K562 (cell line): ENCODE data around the gene SART3. TPM values are rescaled to one million over a fixed set of nuclear protein-coding genes. Genes with fewer than 3 reads are reported as not detected.

Source experiments
- ATF2 ChIP-seq: sonication (generic); formaldehyde crosslinking; IDR thresholded peaks from 2 replicates; pipeline ENCODE4 v1.8.1; 2022; ENCODE audit warnings: missing genetic modification reagents
- CBX1 ChIP-seq: sonication (generic); IDR thresholded peaks from 2 replicates; pipeline ENCODE4 v1.6.1; 2016; ENCODE audit warnings: antibody characterized with exemption, low read depth, mild to moderate bottlenecking
- FIP1L1 ChIP-seq: fragments of 200-400 bp; formaldehyde crosslinking; IDR thresholded peaks from 2 replicates; pipeline ENCODE4 v1.6.1; 2018; ENCODE audit warnings: mild to moderate bottlenecking, low read depth, low read length; ENCODE audit not compliant: poor library complexity, severe bottlenecking
- HDAC8 ChIP-seq: fragments of 450-650 bp; IDR thresholded peaks from 2 replicates; pipeline ENCODE4 v1.6.1; 2016; ENCODE audit warnings: mild to moderate bottlenecking, missing genetic modification characterization, moderate library complexity, missing compliant biosample characterization
- MCM5 ChIP-seq: fragments of 450-650 bp; IDR thresholded peaks from 2 replicates; pipeline ENCODE4 v1.6.1; 2016; ENCODE audit warnings: low read depth
- MNT ChIP-seq, 2 experiments: fragments of 450-650 bp; conservative IDR thresholded peaks; 2 replicates each; pipeline ENCODE4 v1.6.1; 2017; ENCODE audit warnings: mild to moderate bottlenecking in 2 of 2, moderate library complexity in 2 of 2
- OTX1 ChIP-seq: fragments of 450-650 bp; formaldehyde crosslinking; IDR thresholded peaks from 2 replicates; pipeline ENCODE4 v1.4.0; 2022; ENCODE audit warnings: mild to moderate bottlenecking
- PHTF2 ChIP-seq: fragments of 250-450 bp; sonication (Bioruptor Pico); IDR thresholded peaks from 2 replicates; pipeline ENCODE4 v1.5.0; 2021; ENCODE audit warnings: mild to moderate bottlenecking
- PKNOX1 ChIP-seq: fragments of 450-650 bp; IDR thresholded peaks from 2 replicates; pipeline ENCODE4 v1.6.1; 2016
- PRPF4 ChIP-seq: fragments of 200-400 bp; formaldehyde crosslinking; IDR thresholded peaks from one replicate; pipeline ENCODE4 v1.6.1; 2017; ENCODE audit warnings: low read length, low read depth, mild to moderate bottlenecking; ENCODE audit not compliant: insufficient read depth, poor library complexity, severe bottlenecking
- TRIM25 ChIP-seq: fragments of 450-650 bp; IDR thresholded peaks from 2 replicates; pipeline ENCODE4 v1.7.0; 2016; ENCODE audit warnings: borderline replicate concordance
- ZBTB2 ChIP-seq: fragments of 450-650 bp; IDR thresholded peaks from 2 replicates; pipeline ENCODE4 v1.6.1; 2016; ENCODE audit warnings: antibody characterized with exemption
- polyA plus RNA-seq, 8 experiments: library from polyadenylated mRNA; depleted of rRNA in 4 of 8; stranded (reverse) in 5 of 8; unstranded in 3 of 8; fragments of >200 nt; fragmentation: Nextera tagmentation in 2 of 8; fragmentation: Illumina TruSeq in 1 of 8; extraction: Ambion mirVana in 2 of 8; extraction: Trizol in 1 of 8; gene quantifications; 2 replicates each; pipeline versions ENCODE4 v1.2.1 to v1.2.3, GENCODE V29; 2011 to 2014; ENCODE audit warnings: inconsistent platforms in 1 of 8, missing spikeins in 1 of 8
- total RNA-seq, 7 experiments: library from RNA; depleted of rRNA in 6 of 7; stranded (reverse); fragments of >200 nt in 6 of 7; fragmentation: Illumina TruSeq in 2 of 7; extraction: Trizol in 2 of 7; gene quantifications; 2 replicates each; pipeline versions ENCODE4 v1.2.1 to v1.2.3, GENCODE V29; 2011 to 2021; ENCODE audit warnings: low replicate concordance in 1 of 7

SART3 gene
- total and polyA plus RNA-seq, 9 of the 15 experiments (the other 6 are each of a cell fraction or from before 2014, with no cell fraction given), result 8.9 to 167 (median 56.7) TPM

GRCh38 chr12:108589840-108590229 lies 28.9 kb upstream of the SART3 start (continued):
- TF ChIP-seq PHTF2 (CRISPR knock-in tag) (no peak), PKNOX1 (no peak), ATF2 (CRISPR knock-in tag) (no peak), OTX1 (no peak), ZBTB2 (no peak), HDAC8 (tag) (no peak), CBX1 (no peak), MCM5 (no peak), PRPF4 (no peak), TRIM25 (no peak), FIP1L1 (no peak), MNT (conservative IDR thresholded peaks at IDR 0.05) (no peak)
